Skeletal muscle cell (primary cell): ENCODE data around the gene OTOS.

Experiments used
- DNase-seq: peaks from one replicate; pipeline ENCODE4 v3.0.0-alpha.2; 2010; ENCODE audit warnings: low read depth
- H3K4me3 ChIP-seq: 2 replicates; pipeline ENCODE4 v1.5.1; 2011; ENCODE audit warnings: low read depth, mild to moderate bottlenecking, control low read depth, low read length, moderate library complexity

OTOS gene

GRCh38 chr2:240155745-240156390, 15.4 kb upstream of the OTOS start:
- DNase-seq: no peak

GRCh38 chr2:240155048-240155744, 14.7 kb upstream of the OTOS start:
- no peak for DNase-seq
- no peak overlapping the region for H3K4me3 ChIP-seq

More at GRCh38 chr2:240155745-240156390, 15.4 kb upstream of the OTOS start:
- no peak overlapping the region for H3K4me3 ChIP-seq

GRCh38 chr2:240154606-240155005, 14.1 kb upstream of the OTOS start:
- no peak for DNase-seq
- H3K4me3 ChIP-seq: no peak overlapping the region

- no peak for DNase-seq
- no peak overlapping the region for H3K4me3 ChIP-seq
Observed at GRCh38 chr2:240153418-240153817, 13.0 kb upstream of the OTOS start.

- no peak for DNase-seq
- no peak overlapping the region for H3K4me3 ChIP-seq
Observed at GRCh38 chr2:240151477-240152031, 11.1 kb upstream of the OTOS start.

- H3K4me3 ChIP-seq: no peak overlapping the region
- DNase-seq: no peak
Observed at GRCh38 chr2:240149943-240150784, 9.7 kb upstream of the OTOS start.

GRCh38 chr2:240147911-240148587, 7.6 kb upstream of the OTOS start:
- DNase-seq: no peak
- no peak overlapping the region for H3K4me3 ChIP-seq

GRCh38 chr2:240147382-240147781, 6.9 kb upstream of the OTOS start:
- H3K4me3 ChIP-seq: no peak overlapping the region
- no peak for DNase-seq

GRCh38 chr2:240146627-240147278, 6.3 kb upstream of the OTOS start:
- no peak overlapping the region for H3K4me3 ChIP-seq
- no peak for DNase-seq

- no peak overlapping the region for H3K4me3 ChIP-seq
- no peak for DNase-seq
Observed at GRCh38 chr2:240146141-240146561, 5.7 kb upstream of the OTOS start.

GRCh38 chr2:240145461-240145860, 5.0 kb upstream of the OTOS start:
- no peak for DNase-seq
- no peak overlapping the region for H3K4me3 ChIP-seq

GRCh38 chr2:240144649-240145261, 4.3 kb upstream of the OTOS start:
- no peak overlapping the region for H3K4me3 ChIP-seq
- DNase-seq: no peak

- no peak for DNase-seq
- no peak overlapping the region for H3K4me3 ChIP-seq
Observed at GRCh38 chr2:240143801-240144648, 3.6 kb upstream of the OTOS start.

- no peak for DNase-seq
- no peak overlapping the region for H3K4me3 ChIP-seq
Observed at GRCh38 chr2:240143276-240143675, 2.8 kb upstream of the OTOS start.

- no peak for DNase-seq
- no peak overlapping the region for H3K4me3 ChIP-seq
Observed at GRCh38 chr2:240142859-240143258, 2.4 kb upstream of the OTOS start.

- H3K4me3 ChIP-seq: no peak overlapping the region
- DNase-seq: no peak
Observed at GRCh38 chr2:240142256-240142775, 1.9 kb upstream of the OTOS start.

GRCh38 chr2:240141736-240142135, 1.3 kb upstream of the OTOS start:
- no peak overlapping the region for H3K4me3 ChIP-seq
- no peak for DNase-seq

- no peak for DNase-seq
Observed at GRCh38 chr2:240140920-240141319, 462 bp upstream of the OTOS start.

More at GRCh38 chr2:240140920-240141319, 462 bp upstream of the OTOS start:
- H3K4me3 ChIP-seq: no peak overlapping the region
